Measurements from ENCODE around the gene ATP5MK. TPM values are rescaled to one million over a fixed set of nuclear protein-coding genes. Genes with fewer than 3 reads are reported as not detected.

ATP5MK gene
- polyA plus RNA-seq, 1 experiment = 170 TPM

DNA sequence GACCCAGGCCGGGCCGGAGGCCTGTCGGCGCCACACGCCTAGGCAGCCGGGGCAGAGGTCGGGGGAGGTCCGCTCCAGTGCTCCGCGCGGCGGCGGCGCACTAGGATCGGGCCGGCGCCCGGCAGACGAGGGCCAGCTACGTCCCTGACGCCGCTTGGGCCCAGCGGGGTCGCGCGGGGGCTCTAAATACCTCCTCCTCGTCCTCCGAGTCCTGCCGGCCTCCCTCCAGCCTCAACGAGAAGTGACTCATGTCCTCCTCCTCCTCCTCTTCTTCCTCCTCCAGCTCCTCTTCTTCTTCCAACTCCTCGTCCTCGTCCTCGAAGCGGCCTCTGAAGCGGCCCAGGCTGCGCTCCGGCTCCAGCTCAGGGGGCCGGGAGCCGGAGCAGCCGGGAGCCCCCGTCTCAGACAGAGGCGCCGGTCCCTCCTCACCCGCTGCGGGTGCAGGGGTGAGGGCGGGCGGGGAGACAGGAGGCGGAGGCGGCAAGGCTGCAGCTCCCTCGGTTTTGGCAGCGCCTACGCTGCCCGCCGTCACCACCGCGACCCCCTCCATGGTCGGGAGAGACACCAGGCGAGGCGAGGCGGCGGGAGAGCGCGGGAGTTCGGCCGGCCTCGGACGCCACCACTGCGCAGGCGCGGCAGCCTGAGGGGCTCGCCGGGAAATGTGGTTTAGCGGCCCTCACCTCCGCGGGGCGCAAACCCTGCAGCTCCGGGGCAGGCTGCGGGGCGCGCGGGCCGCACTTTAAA, 45.6 kb downstream of the ATP5MK start, which contains the start of gene PCGF6:
Gene PCGF6 (minus strand): TSS at position 624 of the 744 bp plus-strand sequence. CDS start 74 bp downstream, at position 550.
- ChIA-PET POLR2A (interaction anchor here (0.5 kb wide), 1 partner anchor 222 kb away, joined by 6 read pairs; no protein-coding TSS in a partner anchor), CTCF (interaction anchor here (0.9 to 2.0 kb wide), 2 partner anchors 17 to 138 kb away, joined by 4 to 12 read pairs; no protein-coding TSS in a partner anchor)
- Histone ChIP-seq H3K4me3 (ENCODE audit: low read depth, low read length) (peak within 1 kb of the TSS; percentile 74), H3K27me3 (ENCODE audit: control insufficient read depth, insufficient read depth, low read length) (no peaks in the 10 kb centered on the region), H3K36me3 (ENCODE audit: control insufficient read depth, insufficient read depth, low read length) (no peaks in the 10 kb centered on the region)
- TF ChIP-seq, protein P1, sequence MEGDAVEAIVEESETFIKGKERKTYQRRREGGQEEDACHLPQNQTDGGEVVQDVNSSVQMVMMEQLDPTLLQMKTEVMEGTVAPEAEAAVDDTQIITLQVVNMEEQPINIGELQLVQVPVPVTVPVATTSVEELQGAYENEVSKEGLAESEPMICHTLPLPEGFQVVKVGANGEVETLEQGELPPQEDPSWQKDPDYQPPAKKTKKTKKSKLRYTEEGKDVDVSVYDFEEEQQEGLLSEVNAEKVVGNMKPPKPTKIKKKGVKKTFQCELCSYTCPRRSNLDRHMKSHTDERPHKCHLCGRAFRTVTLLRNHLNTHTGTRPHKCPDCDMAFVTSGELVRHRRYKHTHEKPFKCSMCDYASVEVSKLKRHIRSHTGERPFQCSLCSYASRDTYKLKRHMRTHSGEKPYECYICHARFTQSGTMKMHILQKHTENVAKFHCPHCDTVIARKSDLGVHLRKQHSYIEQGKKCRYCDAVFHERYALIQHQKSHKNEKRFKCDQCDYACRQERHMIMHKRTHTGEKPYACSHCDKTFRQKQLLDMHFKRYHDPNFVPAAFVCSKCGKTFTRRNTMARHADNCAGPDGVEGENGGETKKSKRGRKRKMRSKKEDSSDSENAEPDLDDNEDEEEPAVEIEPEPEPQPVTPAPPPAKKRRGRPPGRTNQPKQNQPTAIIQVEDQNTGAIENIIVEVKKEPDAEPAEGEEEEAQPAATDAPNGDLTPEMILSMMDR (IDR thresholded peaks at IDR 0.05; ENCODE audit: insufficient read depth, low read depth, low read length) = peak; percentile 19; the same call in 1 of the 2 replicates
- no peak for DNase-seq (ENCODE audit: low read depth)

DNA sequence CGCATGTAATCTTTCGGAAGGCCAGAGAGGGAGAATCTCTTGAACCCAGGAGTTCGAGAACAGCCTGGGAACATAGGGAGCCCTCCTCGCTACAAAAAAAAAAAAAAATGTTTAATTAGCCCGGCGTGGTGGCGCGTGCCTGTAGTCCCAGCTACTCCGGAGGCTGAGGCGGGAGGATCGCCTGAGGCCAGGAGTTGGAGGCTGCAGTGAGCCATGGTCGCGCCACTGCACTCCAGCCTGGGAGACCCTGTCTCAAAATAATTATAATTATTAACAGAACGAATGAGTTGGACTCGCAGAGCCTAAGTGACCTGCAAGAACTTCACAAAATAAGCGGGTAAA, 46.1 kb downstream of the ATP5MK start:
- Histone ChIP-seq H3K36me3 (ENCODE audit: control insufficient read depth, insufficient read depth, low read length) (peaks cover 2% of the 10 kb centered on the region), H3K4me3 (ENCODE audit: low read depth, low read length) (peak overlapping the region; percentile 74), H3K27me3 (ENCODE audit: control insufficient read depth, insufficient read depth, low read length) (no peaks in the 10 kb centered on the region)
- POLR2A ChIA-PET = no interaction called here
- TF ChIP-seq, protein P1 (IDR thresholded peaks at IDR 0.05; ENCODE audit: insufficient read depth, low read depth, low read length) = no peak
- DNase-seq (ENCODE audit: low read depth) = no peak
- CTCF ChIA-PET = interaction anchor here (2.0 kb wide), 1 partner anchor 16 kb away, joined by 12 read pairs; no protein-coding TSS in a partner anchor

Other genes starting within 250 kb of the ATP5MK start
- gene NT5C2, start 203.2 kb downstream of the ATP5MK start, polyA plus RNA-seq (2011; rRNA removed) = 49.3 and 85.0 TPM in 2 replicates
- 0.04 TPM in 1 of 2 replicates, not detected in the other for gene RPEL1, start 150.6 kb downstream of the ATP5MK start, polyA plus RNA-seq (2011; rRNA removed)
- 8.5 and 9.4 TPM in 2 replicates for gene INA, start 119.3 kb downstream of the ATP5MK start, polyA plus RNA-seq (2011; rRNA removed)
- 3.5 and 7.1 TPM in 2 replicates for gene PCGF6, start 45.3 kb downstream of the ATP5MK start, polyA plus RNA-seq (2011; rRNA removed)
- 1.5 and 2.5 TPM in 2 replicates for gene TAF5, start 28.5 kb downstream of the ATP5MK start, polyA plus RNA-seq (2011; rRNA removed)
- gene PDCD11, start 151 bp upstream of the ATP5MK start, polyA plus RNA-seq (2011; rRNA removed) = 15.1 and 17.0 TPM in 2 replicates
- gene CALHM2, start 55.9 kb upstream of the ATP5MK start, polyA plus RNA-seq (2011; rRNA removed) = 46.0 and 80.1 TPM in 2 replicates
- gene CALHM1, start 62.4 kb upstream of the ATP5MK start, polyA plus RNA-seq (2011; rRNA removed) = not detected in 2 replicates
- gene CALHM3, start 82.8 kb upstream of the ATP5MK start, polyA plus RNA-seq (2011; rRNA removed) = 0.09 TPM in 1 of 2 replicates, not detected in the other
- gene NEURL1, start 97.2 kb upstream of the ATP5MK start, polyA plus RNA-seq (2011; rRNA removed) = 0.37 and 0.58 TPM in 2 replicates

Data from BJ (cell line).